BE2C (cell line): ENCODE measurements around the gene CACHD1.

Source experiments
- DNase-seq: peaks from one replicate; pipeline ENCODE4 v3.0.0-alpha.2; 2020
- H3K27me3 ChIP-seq: fragments of 250-450 bp; sonication (Bioruptor Pico); 2 replicates; pipeline ENCODE4 v1.5.1; 2020; ENCODE audit warnings: mild to moderate bottlenecking
- H3K36me3 ChIP-seq: fragments of 250-450 bp; sonication (Bioruptor Pico); 2 replicates; pipeline ENCODE4 v1.5.1; 2020; ENCODE audit warnings: mild to moderate bottlenecking
- H3K4me1 ChIP-seq: fragments of 250-450 bp; sonication (Bioruptor Pico); 2 replicates; pipeline ENCODE4 v1.5.1; 2020
- H3K4me3 ChIP-seq: 2 replicates; pipeline ENCODE4 v1.5.1; 2011; ENCODE audit warnings: low read depth, low read length
- H3K9me3 ChIP-seq: fragments of 250-450 bp; sonication (Bioruptor Pico); 2 replicates; pipeline ENCODE4 v1.5.1; 2020
- CTCF ChIP-seq: IDR thresholded peaks from 2 replicates; pipeline ENCODE4 v1.5.1; 2012; ENCODE audit warnings: mild to moderate bottlenecking, low read depth, low read length

CACHD1 gene

GRCh38 chr1:64712049-64712448, 242.1 kb downstream of the CACHD1 start:
- no peaks in the 10 kb centered on the region for H3K9me3 ChIP-seq
- no peaks in the 10 kb centered on the region for H3K4me1 ChIP-seq
- no peaks in the 10 kb centered on the region for H3K27me3 ChIP-seq
- H3K36me3 ChIP-seq: no peaks in the 10 kb centered on the region
- no peak for TF ChIP-seq CTCF
- no peak for DNase-seq
- no peak overlapping the region for H3K4me3 ChIP-seq

GRCh38 chr1:64715186-64715585, 245.3 kb downstream of the CACHD1 start:
- Histone ChIP-seq H3K4me3 (no peak overlapping the region), H3K4me1 (no peaks in the 10 kb centered on the region), H3K36me3 (no peaks in the 10 kb centered on the region), H3K9me3 (no peaks in the 10 kb centered on the region), H3K27me3 (no peaks in the 10 kb centered on the region)
- no peak for DNase-seq
- TF ChIP-seq CTCF: no peak

- no peaks in the 10 kb centered on the region for H3K27me3 ChIP-seq
- no peaks in the 10 kb centered on the region for H3K4me1 ChIP-seq
Observed at GRCh38 chr1:64721135-64721534, 251.2 kb downstream of the CACHD1 start.

GRCh38 chr1:64721576-64722145, 251.7 kb downstream of the CACHD1 start:
- DNase-seq: no peak
- Histone ChIP-seq H3K27me3 (no peaks in the 10 kb centered on the region), H3K9me3 (no peaks in the 10 kb centered on the region), H3K36me3 (no peaks in the 10 kb centered on the region), H3K4me3 (no peak overlapping the region), H3K4me1 (no peaks in the 10 kb centered on the region)
- TF ChIP-seq CTCF: no peak

More at GRCh38 chr1:64721135-64721534, 251.2 kb downstream of the CACHD1 start:
- H3K9me3 ChIP-seq: no peaks in the 10 kb centered on the region
- DNase-seq: no peak
- TF ChIP-seq CTCF: no peak
- no peak overlapping the region for H3K4me3 ChIP-seq
- no peaks in the 10 kb centered on the region for H3K36me3 ChIP-seq

GRCh38 chr1:64727861-64728260, 257.9 kb downstream of the CACHD1 start:
- Histone ChIP-seq H3K36me3 (no peaks in the 10 kb centered on the region), H3K27me3 (no peaks in the 10 kb centered on the region), H3K4me3 (no peak overlapping the region), H3K4me1 (no peaks in the 10 kb centered on the region), H3K9me3 (no peaks in the 10 kb centered on the region)
- DNase-seq: no peak
- no peak for TF ChIP-seq CTCF

- no peak for TF ChIP-seq CTCF
- no peak for DNase-seq
- Histone ChIP-seq H3K9me3 (no peaks in the 10 kb centered on the region), H3K4me3 (no peak overlapping the region), H3K4me1 (no peaks in the 10 kb centered on the region), H3K36me3 (no peaks in the 10 kb centered on the region), H3K27me3 (no peaks in the 10 kb centered on the region)
Observed at GRCh38 chr1:64733581-64734286, 263.8 kb downstream of the CACHD1 start.
